GM18861 (cell line): ENCODE results near the gene LHX1.

Experiments
- ATAC-seq: cut with Tn5 transposase; IDR thresholded peaks from one replicate; pipeline ENCODE4 v1.9.1; 2021; ENCODE audit not compliant: unreplicated experiment

Gene LHX1

DNA sequence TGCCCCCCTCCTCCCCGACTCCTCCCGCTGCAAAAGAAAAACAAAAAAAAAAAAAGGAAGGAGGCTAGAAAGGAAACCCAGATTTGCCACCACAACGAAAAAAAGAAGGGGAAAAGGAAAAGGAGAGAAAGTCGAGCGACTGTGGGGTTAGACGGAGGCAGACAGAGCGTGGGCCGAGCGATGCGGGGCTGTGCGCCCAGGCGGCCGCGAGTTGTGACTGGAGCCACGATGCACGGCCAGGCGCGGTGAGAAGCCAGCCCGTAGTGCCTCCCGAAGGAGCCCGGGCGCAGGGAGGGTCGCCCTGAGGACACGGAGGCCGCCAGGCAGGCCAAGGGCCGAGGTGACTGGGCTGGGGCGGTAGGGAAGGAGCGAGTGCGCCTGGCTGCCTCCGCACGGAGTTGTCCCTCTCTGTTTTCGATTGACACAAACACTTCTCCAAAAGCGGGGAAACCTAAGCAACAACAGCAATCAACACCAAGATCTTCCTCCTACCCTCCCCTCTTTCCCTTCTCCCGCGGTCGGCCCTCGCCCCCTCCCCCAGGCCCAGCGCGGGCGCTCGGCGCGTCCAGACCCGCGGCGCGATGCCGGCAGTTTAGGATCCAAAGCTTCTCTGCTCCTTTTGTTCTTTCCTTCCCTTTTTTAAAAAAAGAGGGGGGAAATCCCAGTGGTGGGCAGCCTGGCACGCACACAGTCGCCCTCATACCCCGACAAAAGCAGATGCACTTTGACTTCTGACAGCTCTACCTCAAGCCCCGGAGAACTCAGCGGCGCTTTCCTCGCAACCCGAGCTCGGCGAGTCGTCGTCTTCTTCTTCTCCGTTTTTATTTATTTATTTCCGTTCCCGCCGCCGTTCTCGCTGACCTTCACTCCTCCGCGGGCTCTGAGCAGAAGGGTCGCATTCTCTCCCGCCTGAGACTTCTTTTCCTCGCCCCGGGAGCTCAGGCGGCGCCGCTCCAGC is at the start of gene LHX1:
Gene LHX1 (plus strand): TSS at position 475 of the 958 bp plus-strand sequence. CDS start 723 bp downstream, outside the sequence.
- ATAC-seq = no peak

- no peak for ATAC-seq
Observed at GRCh38 chr17:36888236-36888951, 48.9 kb upstream of the LHX1 start.

DNA sequence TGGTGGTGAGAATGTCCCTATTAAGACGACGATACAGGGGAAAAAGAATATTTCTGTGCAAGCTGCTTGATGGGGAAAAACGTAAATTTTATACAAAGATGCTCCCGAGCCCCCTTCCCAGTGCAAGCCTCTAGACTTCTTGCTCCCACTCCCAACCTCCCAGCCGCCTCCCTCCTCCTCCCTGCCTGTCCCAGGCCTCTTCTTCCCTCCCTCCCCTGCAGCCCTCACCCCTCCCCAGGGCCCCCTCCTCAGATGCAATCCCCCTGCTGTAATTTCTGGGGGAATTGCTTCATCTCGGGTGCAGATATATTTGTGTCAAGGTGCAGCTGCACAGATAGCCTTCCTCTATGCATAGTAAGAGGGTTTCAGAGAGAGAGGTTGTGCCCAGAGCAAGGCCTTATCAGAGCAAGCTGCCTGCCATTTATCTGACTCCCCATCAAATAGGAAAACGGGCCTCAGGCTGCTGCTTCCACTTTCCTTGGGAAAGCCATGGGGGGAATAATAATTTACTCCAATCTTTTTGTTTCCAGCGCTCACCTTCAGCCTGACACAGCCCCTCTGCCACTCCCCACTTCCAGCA is 47.4 kb upstream of the LHX1 start:
- ATAC-seq = no peak

GRCh38 chr17:36890398-36891168 is 46.7 kb upstream of the LHX1 start:
- no peak for ATAC-seq

DNA sequence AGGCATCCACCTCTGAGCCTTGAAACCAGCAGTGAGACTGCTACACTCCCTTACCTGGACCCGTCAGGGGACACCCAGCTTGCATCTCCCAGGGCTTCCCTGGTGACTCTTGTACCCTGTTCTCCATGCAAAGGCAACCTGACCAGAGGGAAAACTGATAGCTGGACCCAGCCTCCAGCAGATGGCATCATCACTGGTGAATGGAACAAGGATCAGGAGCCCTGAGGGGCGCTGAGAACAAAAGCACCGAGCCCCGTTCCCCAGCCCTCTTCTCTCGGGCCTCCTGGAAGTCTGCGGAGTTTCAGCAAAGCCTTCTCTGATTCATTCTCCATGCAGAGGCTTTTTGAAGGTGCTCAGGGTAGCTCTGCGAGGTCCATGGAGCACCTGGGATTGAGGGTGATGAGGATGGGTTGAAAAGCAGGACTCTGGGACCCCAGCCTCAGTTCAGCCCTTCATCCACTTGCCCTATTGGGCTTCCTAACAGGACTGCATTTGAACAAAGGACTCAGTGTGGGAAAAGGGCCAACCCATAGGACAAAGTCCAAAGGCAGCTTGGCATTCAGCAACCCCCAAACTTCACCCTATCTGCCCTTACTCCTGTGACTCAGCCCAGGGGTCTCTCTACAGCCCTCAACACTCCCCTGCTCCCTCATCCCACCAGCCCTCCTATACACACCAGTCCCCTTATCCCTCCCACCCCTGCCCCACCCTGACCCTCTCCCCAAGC is 45.0 kb upstream of the LHX1 start:
- ATAC-seq = no peak

DNA sequence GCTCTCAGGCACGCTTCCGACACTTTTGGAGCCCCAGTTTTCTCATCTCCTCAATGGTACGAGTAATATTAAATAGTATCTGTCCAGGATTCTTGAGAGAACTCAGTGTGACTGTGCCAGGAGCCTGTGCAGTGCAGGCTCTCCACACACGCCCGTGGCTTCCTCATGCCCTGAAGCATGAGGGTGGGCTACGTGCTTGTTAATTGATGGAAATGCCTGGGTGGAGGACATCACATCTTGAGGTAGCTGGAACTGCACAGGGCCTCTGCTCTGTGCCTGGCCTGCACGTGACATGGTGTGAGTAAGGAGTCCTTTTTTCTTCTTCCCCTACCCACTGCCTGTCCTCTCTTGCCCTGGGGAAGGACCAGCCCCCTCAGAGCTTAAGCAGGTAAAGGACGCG is 43.1 kb upstream of the LHX1 start:
- ATAC-seq = no peak

- no peak for ATAC-seq
Observed at GRCh38 chr17:36894925-36895324, 42.4 kb upstream of the LHX1 start.

GRCh38 chr17:36899250-36900159 is 37.8 kb upstream of the LHX1 start:
- no peak for ATAC-seq

- ATAC-seq = no peak
Observed at GRCh38 chr17:36900160-36900512, 37.1 kb upstream of the LHX1 start.

- ATAC-seq = no peak
Observed at GRCh38 chr17:36901506-36901905, 35.8 kb upstream of the LHX1 start.

DNA sequence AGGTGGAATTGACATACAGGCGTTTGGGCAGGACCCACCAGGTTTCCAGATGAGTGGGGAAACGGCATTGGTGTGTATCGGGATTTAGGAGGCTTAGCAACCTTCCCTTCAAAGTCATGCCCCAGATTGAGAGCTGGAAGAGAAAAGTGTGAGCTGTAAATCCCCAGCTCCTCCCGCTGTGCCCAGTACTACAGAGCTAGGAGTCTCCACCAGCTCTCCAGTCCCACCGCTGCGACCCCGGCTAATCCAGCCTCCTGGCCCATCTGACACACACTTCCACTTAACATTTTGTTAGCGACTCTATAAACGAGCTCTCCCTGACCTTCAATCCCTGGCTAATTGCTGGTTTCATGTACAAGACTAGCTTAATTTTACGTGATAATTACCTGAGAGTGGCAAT is 29.9 kb upstream of the LHX1 start:
- no peak for ATAC-seq

DNA sequence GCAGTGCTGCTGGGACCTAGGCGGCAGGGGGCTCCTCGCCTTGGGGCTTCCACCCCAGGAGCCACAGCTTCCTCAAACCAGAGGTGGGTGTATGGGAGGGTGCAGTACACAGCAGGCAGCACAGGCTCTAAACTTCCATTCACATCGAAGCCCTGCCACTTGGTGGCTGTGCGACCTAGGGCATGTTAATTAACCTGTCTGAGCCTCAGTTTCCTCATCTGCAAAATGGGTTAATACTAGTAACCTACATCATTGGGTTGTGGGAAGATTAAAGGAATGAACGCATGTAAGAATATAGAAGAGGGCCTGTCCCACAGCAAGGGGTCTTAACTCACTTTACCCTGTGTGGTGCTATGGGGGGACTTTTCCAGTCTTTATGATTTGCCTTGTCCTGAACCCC is 26.8 kb upstream of the LHX1 start:
- no peak for ATAC-seq

DNA sequence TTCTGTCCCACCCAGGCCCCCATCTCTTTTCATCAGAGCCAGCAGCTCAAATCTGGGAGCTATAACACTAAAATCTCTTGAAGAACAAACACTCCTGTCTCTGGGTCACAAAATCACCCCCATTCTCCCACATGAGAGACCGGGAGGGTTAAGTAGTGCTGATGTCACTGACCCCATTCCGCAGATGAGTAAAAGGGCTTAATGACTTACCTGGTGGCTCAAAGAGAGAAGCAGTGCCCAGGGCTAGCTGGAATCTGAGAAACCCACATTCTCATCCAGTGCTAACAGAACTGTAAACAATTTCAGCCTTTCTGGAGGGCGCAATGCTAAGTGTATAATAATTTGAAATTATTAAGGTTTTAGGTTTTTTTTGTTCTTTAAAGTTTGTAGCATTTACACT is 26.3 kb upstream of the LHX1 start:
- ATAC-seq = no peak

DNA sequence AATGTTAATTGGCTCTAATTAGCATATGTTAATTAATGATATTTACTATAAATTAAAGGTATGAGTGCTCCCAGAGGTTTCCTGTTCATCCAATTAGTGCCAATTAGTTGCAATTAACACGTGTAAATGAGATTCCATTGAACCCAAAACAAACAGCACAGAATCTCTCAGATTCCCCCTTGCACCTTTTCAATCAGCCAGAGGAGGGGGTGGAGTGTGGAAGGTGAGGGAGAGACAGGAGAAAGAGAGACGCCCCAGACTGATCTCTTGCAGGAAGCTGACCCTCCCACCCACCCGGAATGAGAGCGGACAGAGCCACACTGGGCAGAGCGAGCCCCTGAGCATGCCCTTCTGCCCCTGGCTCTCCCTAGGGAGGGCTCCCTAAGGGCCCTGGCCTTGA is 24.1 kb upstream of the LHX1 start:
- ATAC-seq = no peak

DNA sequence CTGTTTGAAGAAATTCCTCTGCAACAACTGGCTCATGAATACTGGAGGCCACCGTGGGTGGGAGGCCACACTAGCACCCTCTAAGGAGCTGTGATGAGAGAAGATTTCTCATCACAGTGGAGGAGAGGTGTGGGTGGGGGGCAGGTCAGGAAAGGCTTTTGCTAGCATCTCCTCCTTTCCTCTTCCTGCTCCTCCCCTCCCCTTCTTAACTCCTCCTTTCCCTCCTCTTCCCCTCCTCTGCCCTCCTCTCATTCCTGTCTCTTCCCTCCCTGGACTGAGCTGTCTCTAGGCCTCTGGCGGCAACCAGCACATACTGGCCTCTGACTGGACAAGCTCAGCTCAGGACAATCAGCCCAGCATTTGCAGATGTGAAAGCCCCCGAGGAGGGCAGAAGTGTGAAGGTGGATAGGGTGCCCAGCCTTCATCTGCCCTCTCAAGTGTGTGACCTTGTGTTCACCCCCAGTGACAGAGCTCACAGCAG is 19.0 kb upstream of the LHX1 start:
- no peak for ATAC-seq

- no peak for ATAC-seq
Observed at GRCh38 chr17:36919407-36919968, 17.8 kb upstream of the LHX1 start.

- no peak for ATAC-seq
Observed at GRCh38 chr17:36920032-36921005, 17.0 kb upstream of the LHX1 start.
